H9 (cell line): ENCODE results near the gene IQGAP2. TPM values are rescaled to one million over a fixed set of nuclear protein-coding genes. Genes with fewer than 3 reads are reported as not detected.

Experiments used
- DNase-seq: peaks from one replicate; pipeline ENCODE4 v3.0.0-alpha.2; 2017
- H2AFZ ChIP-seq: one replicate; pipeline ENCODE4 v1.6.1; 2013; ENCODE audit warnings: mild to moderate bottlenecking, low read length, control low read depth, moderate library complexity
- H2AK5ac ChIP-seq: 2 replicates; pipeline ENCODE4 v1.6.1; 2013; ENCODE audit warnings: low read length, control low read depth, mixed read lengths; ENCODE audit not compliant: insufficient read length
- H2BK120ac ChIP-seq: one replicate; pipeline ENCODE4 v1.6.1; 2013; ENCODE audit warnings: low read depth, mild to moderate bottlenecking, low read length, control low read depth, inconsistent platforms; ENCODE audit not compliant: poor library complexity, severe bottlenecking
- H2BK12ac ChIP-seq: 2 replicates; pipeline ENCODE4 v1.6.1; 2013; ENCODE audit warnings: low read length, control low read depth, mixed read lengths, low read depth; ENCODE audit not compliant: insufficient read length
- H2BK15ac ChIP-seq: 2 replicates; pipeline ENCODE4 v1.6.1; 2013; ENCODE audit warnings: low read depth, low read length, control low read depth
- H2BK20ac ChIP-seq: one replicate; pipeline ENCODE4 v1.6.1; 2013; ENCODE audit warnings: low read depth, mild to moderate bottlenecking, low read length, control low read depth, inconsistent platforms; ENCODE audit not compliant: poor library complexity, severe bottlenecking
- H2BK5ac ChIP-seq: 2 replicates; pipeline ENCODE4 v1.6.1; 2013; ENCODE audit warnings: low read length, control low read depth, mixed read lengths; ENCODE audit not compliant: insufficient read length
- H3K14ac ChIP-seq: 2 replicates; pipeline ENCODE4 v1.6.1; 2013; ENCODE audit warnings: low read length, control low read depth; ENCODE audit not compliant: insufficient read depth
- H3K18ac ChIP-seq: 2 replicates; pipeline ENCODE4 v1.6.1; 2013; ENCODE audit warnings: low read depth, mild to moderate bottlenecking, mixed read lengths, low read length, control low read depth; ENCODE audit not compliant: insufficient read length
- H3K23ac ChIP-seq: 2 replicates; pipeline ENCODE4 v1.6.1; 2013; ENCODE audit warnings: low read length, control low read depth, mixed read lengths, low read depth; ENCODE audit not compliant: insufficient read length
- H3K23me2 ChIP-seq: 2 replicates; pipeline ENCODE4 v1.6.1; 2013; ENCODE audit warnings: low read depth, mild to moderate bottlenecking, mixed read lengths, low read length, control low read depth; ENCODE audit not compliant: insufficient read length, poor library complexity, severe bottlenecking
- H3K27ac ChIP-seq: 2 replicates; pipeline ENCODE4 v1.5.1; 2013; ENCODE audit warnings: low read length, control low read depth, mixed read lengths, low read depth; ENCODE audit not compliant: insufficient read length
- H3K27me3 ChIP-seq: 2 replicates; pipeline ENCODE4 v1.6.1; 2013; ENCODE audit warnings: low read length, control low read depth, inconsistent platforms; ENCODE audit not compliant: insufficient read depth
- H3K4ac ChIP-seq: 2 replicates; pipeline ENCODE4 v1.6.1; 2013; ENCODE audit warnings: low read depth, mild to moderate bottlenecking, control low read depth, inconsistent platforms, low read length, moderate library complexity
- H3K4me1 ChIP-seq: 2 replicates; pipeline ENCODE4 v1.6.1; 2013; ENCODE audit warnings: low read length, control low read depth, inconsistent platforms; ENCODE audit not compliant: insufficient read depth
- H3K4me2 ChIP-seq: 2 replicates; pipeline ENCODE4 v1.6.1; 2013; ENCODE audit warnings: low read length, control low read depth, mixed read lengths; ENCODE audit not compliant: insufficient read length, insufficient read depth
- H3K56ac ChIP-seq: 2 replicates; pipeline ENCODE4 v1.6.1; 2013; ENCODE audit warnings: low read depth, mild to moderate bottlenecking, mixed read lengths, low read length, control low read depth; ENCODE audit not compliant: insufficient read length
- H3K79me1 ChIP-seq: 2 replicates; pipeline ENCODE4 v1.6.1; 2013; ENCODE audit warnings: low read depth, mild to moderate bottlenecking, moderate library complexity, low read length, control low read depth, inconsistent platforms; ENCODE audit not compliant: insufficient read depth, poor library complexity, severe bottlenecking
- H3K79me2 ChIP-seq: 2 replicates; pipeline ENCODE4 v1.6.1; 2013; ENCODE audit warnings: low read length, control low read depth, inconsistent platforms; ENCODE audit not compliant: insufficient read depth
- H3K9ac ChIP-seq: 2 replicates; pipeline ENCODE4 v1.6.1; 2013; ENCODE audit warnings: low read length, control low read depth, mixed read lengths; ENCODE audit not compliant: insufficient read length; ENCODE audit errors: extremely low read depth
- H3K9me3 ChIP-seq: one replicate; pipeline ENCODE4 v1.6.1; 2013; ENCODE audit warnings: low read depth, low read length, inconsistent platforms; ENCODE audit not compliant: control insufficient read depth
- H3T11ph ChIP-seq: one replicate; pipeline ENCODE4 v1.6.1; 2013; ENCODE audit warnings: mild to moderate bottlenecking, low read length, control low read depth, inconsistent platforms
- H4K20me1 ChIP-seq: one replicate; pipeline ENCODE4 v1.6.1; 2013; ENCODE audit not compliant: control insufficient read depth, insufficient read length, insufficient read depth
- H4K5ac ChIP-seq: 2 replicates; pipeline ENCODE4 v1.6.1; 2013; ENCODE audit warnings: low read depth, mild to moderate bottlenecking, mixed read lengths, low read length, control low read depth; ENCODE audit not compliant: insufficient read length
- H4K8ac ChIP-seq: replicated peaks from 2 replicates; pipeline ENCODE4 v1.6.1; 2013; ENCODE audit warnings: low read length, control low read depth, mixed read lengths, low read depth; ENCODE audit not compliant: insufficient read length
- H4K91ac ChIP-seq: 2 replicates; pipeline ENCODE4 v1.6.1; 2013; ENCODE audit warnings: low read depth, mild to moderate bottlenecking, moderate library complexity, mixed read lengths, low read length, control low read depth; ENCODE audit not compliant: insufficient read length
- H3K27ac Mint-ChIP-seq, 3 experiments: 2 replicates in 2 of 3; 3 replicates in 1 of 3; pipeline ENCODE4 v1.8.0; 2020 to 2021; ENCODE audit warnings: mixed read lengths in 3 of 3, mild to moderate bottlenecking in 1 of 3, moderate library complexity in 1 of 3
- H3K27me3 Mint-ChIP-seq: 2 replicates; pipeline ENCODE4 v1.8.0; 2021; ENCODE audit warnings: low read depth, mild to moderate bottlenecking, moderate library complexity, mixed read lengths
- H3K36me3 Mint-ChIP-seq, 3 experiments: 2 replicates in 2 of 3; 3 replicates in 1 of 3; pipeline ENCODE4 v1.8.0; 2020 to 2021; ENCODE audit warnings: low read depth in 3 of 3, mixed read lengths in 3 of 3; ENCODE audit not compliant: insufficient read depth in 1 of 3
- H3K4me1 Mint-ChIP-seq, 2 experiments: 2 replicates each; pipeline ENCODE4 v1.8.0; 2020; ENCODE audit warnings: mixed read lengths in 2 of 2
- H3K4me3 Mint-ChIP-seq, 2 experiments: 2 replicates in 1 of 2; 3 replicates in 1 of 2; pipeline ENCODE4 v1.8.0; 2020 to 2021; ENCODE audit warnings: mild to moderate bottlenecking in 2 of 2, mixed read lengths in 2 of 2, moderate library complexity in 1 of 2
- H3K9me3 Mint-ChIP-seq, 2 experiments: 2 replicates in 1 of 2; 3 replicates in 1 of 2; pipeline ENCODE4 v1.8.0; 2020; ENCODE audit warnings: mild to moderate bottlenecking in 2 of 2, mixed read lengths in 2 of 2, moderate library complexity in 1 of 2
- CTCF ChIP-seq: fragments of 200-600 bp; sonication (generic); conservative IDR thresholded peaks from 3 replicates; pipeline ENCODE4 v1.8.0; 2021; ENCODE audit warnings: antibody characterized with exemption, mild to moderate bottlenecking
- WGBS: extraction: QIAGEN DNeasy Blood & Tissue Kit; methylation state at CpG from one replicate; pipeline ENCODE4 v1.1.7; 2013; ENCODE audit warnings: missing lambda C conversion rate, low lambda C conversion rate, mixed read lengths; ENCODE audit not compliant: insufficient read length; ENCODE audit errors: extremely low coverage; 5-methylcytosine and 5-hydroxymethylcytosine counted together
- total RNA-seq: library from RNA; stranded (reverse); gene quantifications from 2 replicates; pipeline ENCODE4 v1.2.1, GENCODE V29; 2021

IQGAP2 gene
- total RNA-seq, 1 experiment from 2014 or later: 22.5 TPM

- peaks cover 21 to 34% of the 10 kb centered on the region in 2 experiments for H3K4me1 Mint-ChIP-seq
- Histone ChIP-seq H2BK120ac (no peak overlapping the region), H3K14ac (no peak overlapping the region)
These were observed 14.8 kb upstream of the IQGAP2 start for GRCh38 chr5:76388236-76388635.

More at GRCh38 chr5:76388236-76388635, 14.8 kb upstream of the IQGAP2 start:
- no peak overlapping the region for H3K56ac ChIP-seq
- no peak overlapping the region for H4K8ac ChIP-seq
- H3K23me2 ChIP-seq: no peaks in the 10 kb centered on the region
- no peak overlapping the region for H3K27ac ChIP-seq
- H3K9me3 ChIP-seq: no peaks in the 10 kb centered on the region
- no peak overlapping the region for H2AK5ac ChIP-seq
- H3K23ac ChIP-seq: no peak overlapping the region
- DNase-seq: no peak
- Mint-ChIP-seq H3K9me3 (no peaks in the 10 kb centered on the region), H3K27ac (no peak overlapping the region), H3K36me3 (no peaks in the 10 kb centered on the region), H3K4me3 (no peak overlapping the region), H3K27me3 (0 out of 2 replicates have a peak, but pooled peaks cover 1% of the 10 kb centered on the region)
- H4K5ac ChIP-seq: no peak overlapping the region
- no peak overlapping the region for H3K18ac ChIP-seq
- no peak overlapping the region for H3K9ac ChIP-seq
- no peak overlapping the region for H2BK12ac ChIP-seq
- peaks cover 4% of the 10 kb centered on the region; the same call in 1 of the 2 replicates for H3K4me1 ChIP-seq
- no peak overlapping the region for H2AFZ ChIP-seq
- H2BK5ac ChIP-seq: no peak overlapping the region
- H3K27me3 ChIP-seq: no peaks in the 10 kb centered on the region
- H4K91ac ChIP-seq: no peak overlapping the region
- H2BK20ac ChIP-seq: no peak overlapping the region
- no peak for TF ChIP-seq CTCF
- H3T11ph ChIP-seq: no peak overlapping the region
- H2BK15ac ChIP-seq: no peak overlapping the region
- no peaks in the 10 kb centered on the region for H4K20me1 ChIP-seq
- H3K79me1 ChIP-seq: no peaks in the 10 kb centered on the region
- no CpG with 5 or more reads among the region's 1 CpG for WGBS
- no peak overlapping the region for H3K4ac ChIP-seq
- no peak overlapping the region for H3K4me2 ChIP-seq
- no peaks in the 10 kb centered on the region for H3K79me2 ChIP-seq
